K562 (cell line): ENCODE data around the gene NUDT22. TPM values are rescaled to one million over a fixed set of nuclear protein-coding genes. Genes with fewer than 3 reads are reported as not detected.

Source experiments
- CC2D1A ChIP-seq: fragments of 450-650 bp; IDR thresholded peaks from 2 replicates; pipeline ENCODE4 v1.6.1; 2017; ENCODE audit warnings: mild to moderate bottlenecking
- CCAR2 ChIP-seq: fragments of 200-400 bp; formaldehyde crosslinking; IDR thresholded peaks from 2 replicates; pipeline ENCODE4 v1.6.1; 2017; ENCODE audit warnings: mild to moderate bottlenecking, low read depth, low read length
- CSDE1 ChIP-seq, 2 experiments: fragments of 450-650 bp; IDR thresholded peaks; 2 replicates each; pipeline ENCODE4 v1.6.1; 2016; ENCODE audit warnings: mild to moderate bottlenecking in 1 of 2
- EHMT2 ChIP-seq: fragments of 450-650 bp; IDR thresholded peaks from 2 replicates; pipeline ENCODE4 v1.6.1; 2018; ENCODE audit warnings: antibody characterized with exemption
- ESRRA ChIP-seq: fragments of 450-650 bp; IDR thresholded peaks from 2 replicates; pipeline ENCODE4 v1.6.1; 2014; ENCODE audit warnings: low read depth, mild to moderate bottlenecking, moderate library complexity, borderline replicate concordance
- FOXJ2 ChIP-seq: fragments of 200-800 bp; sonication (Bioruptor generic); IDR thresholded peaks from 2 replicates; pipeline ENCODE4 v1.6.1; 2016; ENCODE audit warnings: missing genetic modification characterization, missing compliant biosample characterization
- FOXP1 ChIP-seq: sonication (generic); formaldehyde crosslinking; IDR thresholded peaks from 2 replicates; pipeline ENCODE4 v1.8.0; 2022; ENCODE audit warnings: mild to moderate bottlenecking, missing genetic modification reagents
- NR2C2 ChIP-seq, 2 experiments: fragments of 200-800 bp in 1 of 2; sonication (Bioruptor generic) in 1 of 2; sonication (generic) in 1 of 2; formaldehyde crosslinking in 1 of 2; IDR thresholded peaks; 2 replicates each; pipeline versions ENCODE4 v1.6.1 to v1.8.0; 2016 to 2022; ENCODE audit warnings: mild to moderate bottlenecking in 1 of 2, missing compliant biosample characterization in 1 of 2, missing genetic modification characterization in 1 of 2, missing genetic modification reagents in 1 of 2
- RBM15 ChIP-seq: fragments of 200-400 bp; formaldehyde crosslinking; IDR thresholded peaks from 2 replicates; pipeline ENCODE4 v1.6.1; 2018; ENCODE audit warnings: mild to moderate bottlenecking, low read length, moderate library complexity; ENCODE audit not compliant: insufficient read depth
- RFX1 ChIP-seq: fragments of 450-650 bp; IDR thresholded peaks from 2 replicates; pipeline ENCODE4 v1.6.1; 2016; ENCODE audit warnings: mild to moderate bottlenecking, moderate library complexity
- TARDBP ChIP-seq: fragments of 450-650 bp; IDR thresholded peaks from 2 replicates; pipeline ENCODE4 v1.6.1; 2016
- XRCC5 ChIP-seq: fragments of 200-400 bp; formaldehyde crosslinking; IDR thresholded peaks from 2 replicates; pipeline ENCODE4 v1.6.1; 2017; ENCODE audit warnings: low read depth, mild to moderate bottlenecking, low read length
- ZFP1 ChIP-seq: fragments of 450-650 bp; formaldehyde crosslinking; IDR thresholded peaks from 2 replicates; pipeline ENCODE4 v1.4.0; 2020; ENCODE audit warnings: mild to moderate bottlenecking, mixed read lengths
- ZNF668 ChIP-seq: fragments of 250-450 bp; sonication (Bioruptor Pico); IDR thresholded peaks from 2 replicates; pipeline ENCODE4 v1.8.0; 2022; ENCODE audit warnings: mild to moderate bottlenecking, inconsistent platforms
- ZZZ3 ChIP-seq: fragments of 450-650 bp; IDR thresholded peaks from 2 replicates; pipeline ENCODE4 v1.6.1; 2016; ENCODE audit warnings: antibody characterized with exemption, mild to moderate bottlenecking, moderate library complexity
- polyA plus RNA-seq, 8 experiments: library from polyadenylated mRNA; depleted of rRNA in 4 of 8; stranded (reverse) in 5 of 8; unstranded in 3 of 8; fragments of >200 nt; fragmentation: Nextera tagmentation in 2 of 8; fragmentation: Illumina TruSeq in 1 of 8; extraction: Ambion mirVana in 2 of 8; extraction: Trizol in 1 of 8; gene quantifications; 2 replicates each; pipeline versions ENCODE4 v1.2.1 to v1.2.3, GENCODE V29; 2011 to 2014; ENCODE audit warnings: inconsistent platforms in 1 of 8, missing spikeins in 1 of 8
- total RNA-seq, 7 experiments: library from RNA; depleted of rRNA in 6 of 7; stranded (reverse); fragments of >200 nt in 6 of 7; fragmentation: Illumina TruSeq in 2 of 7; extraction: Trizol in 2 of 7; gene quantifications; 2 replicates each; pipeline versions ENCODE4 v1.2.1 to v1.2.3, GENCODE V29; 2011 to 2021; ENCODE audit warnings: low replicate concordance in 1 of 7
- TF ChIP-seq, protein P1 (sequence below): sonication (generic); formaldehyde crosslinking; IDR thresholded peaks from 2 replicates; pipeline ENCODE4 v1.8.0; 2022; ENCODE audit warnings: mild to moderate bottlenecking, missing genetic modification reagents, borderline replicate concordance
- TF ChIP-seq, protein P2 (sequence below): fragments of 250-450 bp; sonication (Bioruptor Pico); IDR thresholded peaks from 2 replicates; pipeline ENCODE4 v1.4.0; 2020
- TF ChIP-seq, protein P3 (sequence below): sonication (generic); formaldehyde crosslinking; IDR thresholded peaks from 2 replicates; pipeline ENCODE4 v1.8.0; 2022; ENCODE audit warnings: mild to moderate bottlenecking, low read depth, missing genetic modification reagents
- TF ChIP-seq, protein P4 (sequence below): fragments of 250-450 bp; sonication (Bioruptor Pico); IDR thresholded peaks from 2 replicates; pipeline ENCODE4 v1.6.1; 2021; ENCODE audit warnings: mild to moderate bottlenecking
- TF ChIP-seq, protein P5 (sequence below): fragments of 250-450 bp; sonication (Bioruptor Pico); IDR thresholded peaks from 2 replicates; pipeline ENCODE4 v1.9.0; 2021; ENCODE audit warnings: mild to moderate bottlenecking

The NUDT22 gene
- total and polyA plus RNA-seq, 9 of the 15 experiments (the other 6 are each of a cell fraction or from before 2014, with no cell fraction given): 6.3 to 92.6 (median 37.4) TPM

DNA sequence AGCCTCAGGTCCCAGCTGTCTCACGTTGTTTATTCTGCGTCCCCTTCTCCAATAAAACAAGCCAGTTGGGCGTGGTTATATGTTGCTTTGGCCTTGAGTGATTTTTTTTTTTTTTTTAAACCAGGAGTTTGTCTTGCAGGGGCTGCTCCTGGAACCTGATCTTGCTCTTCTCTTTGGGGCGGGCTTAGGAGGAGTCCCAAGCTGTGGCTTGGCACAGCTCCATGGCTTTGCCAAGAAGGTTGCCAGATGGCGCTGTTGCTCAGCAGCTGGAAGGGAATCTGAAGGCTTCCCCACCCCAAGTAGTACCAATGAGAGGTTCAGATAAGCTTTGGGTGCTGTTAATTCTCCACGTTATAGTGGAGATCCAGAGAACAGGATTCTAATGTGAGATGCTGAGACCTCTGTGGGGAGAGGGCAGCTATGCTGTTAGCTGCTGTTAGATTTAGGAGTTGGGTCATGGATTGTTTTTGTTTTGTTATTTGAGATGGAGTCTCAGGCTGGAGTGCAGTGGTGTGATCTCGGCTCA is 21.5 kb upstream of the NUDT22 start (continued):
- TF ChIP-seq, protein P1, sequence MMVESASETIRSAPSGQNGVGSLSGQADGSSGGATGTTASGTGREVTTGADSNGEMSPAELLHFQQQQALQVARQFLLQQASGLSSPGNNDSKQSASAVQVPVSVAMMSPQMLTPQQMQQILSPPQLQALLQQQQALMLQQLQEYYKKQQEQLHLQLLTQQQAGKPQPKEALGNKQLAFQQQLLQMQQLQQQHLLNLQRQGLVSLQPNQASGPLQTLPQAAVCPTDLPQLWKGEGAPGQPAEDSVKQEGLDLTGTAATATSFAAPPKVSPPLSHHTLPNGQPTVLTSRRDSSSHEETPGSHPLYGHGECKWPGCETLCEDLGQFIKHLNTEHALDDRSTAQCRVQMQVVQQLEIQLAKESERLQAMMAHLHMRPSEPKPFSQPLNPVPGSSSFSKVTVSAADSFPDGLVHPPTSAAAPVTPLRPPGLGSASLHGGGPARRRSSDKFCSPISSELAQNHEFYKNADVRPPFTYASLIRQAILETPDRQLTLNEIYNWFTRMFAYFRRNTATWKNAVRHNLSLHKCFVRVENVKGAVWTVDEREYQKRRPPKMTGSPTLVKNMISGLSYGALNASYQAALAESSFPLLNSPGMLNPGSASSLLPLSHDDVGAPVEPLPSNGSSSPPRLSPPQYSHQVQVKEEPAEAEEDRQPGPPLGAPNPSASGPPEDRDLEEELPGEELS (CRISPR knock-in tag): no peak
- TF ChIP-seq CSDE1 (IDR thresholded peaks at IDR 0.05) (no peak), EHMT2 (no peak), RFX1 (no peak), TARDBP (no peak), FOXJ2 (tag) (no peak), CCAR2 (no peak), XRCC5 (peak; percentile 92), FOXP1 (CRISPR knock-in tag) (no peak), ZZZ3 (no peak), NR2C2 (CRISPR knock-in tag; IDR thresholded peaks at IDR 0.05) (no peak), NR2C2 (tag; IDR thresholded peaks at IDR 0.05) (no peak), ZFP1 (CRISPR knock-in tag) (no peak), CC2D1A (peak; percentile 48; the same call in 1 of the 2 replicates), ZNF668 (CRISPR knock-in tag) (no peak), RBM15 (no peak), ESRRA (peak; percentile 65; the same call in 1 of the 2 replicates)
- TF ChIP-seq, protein P2, sequence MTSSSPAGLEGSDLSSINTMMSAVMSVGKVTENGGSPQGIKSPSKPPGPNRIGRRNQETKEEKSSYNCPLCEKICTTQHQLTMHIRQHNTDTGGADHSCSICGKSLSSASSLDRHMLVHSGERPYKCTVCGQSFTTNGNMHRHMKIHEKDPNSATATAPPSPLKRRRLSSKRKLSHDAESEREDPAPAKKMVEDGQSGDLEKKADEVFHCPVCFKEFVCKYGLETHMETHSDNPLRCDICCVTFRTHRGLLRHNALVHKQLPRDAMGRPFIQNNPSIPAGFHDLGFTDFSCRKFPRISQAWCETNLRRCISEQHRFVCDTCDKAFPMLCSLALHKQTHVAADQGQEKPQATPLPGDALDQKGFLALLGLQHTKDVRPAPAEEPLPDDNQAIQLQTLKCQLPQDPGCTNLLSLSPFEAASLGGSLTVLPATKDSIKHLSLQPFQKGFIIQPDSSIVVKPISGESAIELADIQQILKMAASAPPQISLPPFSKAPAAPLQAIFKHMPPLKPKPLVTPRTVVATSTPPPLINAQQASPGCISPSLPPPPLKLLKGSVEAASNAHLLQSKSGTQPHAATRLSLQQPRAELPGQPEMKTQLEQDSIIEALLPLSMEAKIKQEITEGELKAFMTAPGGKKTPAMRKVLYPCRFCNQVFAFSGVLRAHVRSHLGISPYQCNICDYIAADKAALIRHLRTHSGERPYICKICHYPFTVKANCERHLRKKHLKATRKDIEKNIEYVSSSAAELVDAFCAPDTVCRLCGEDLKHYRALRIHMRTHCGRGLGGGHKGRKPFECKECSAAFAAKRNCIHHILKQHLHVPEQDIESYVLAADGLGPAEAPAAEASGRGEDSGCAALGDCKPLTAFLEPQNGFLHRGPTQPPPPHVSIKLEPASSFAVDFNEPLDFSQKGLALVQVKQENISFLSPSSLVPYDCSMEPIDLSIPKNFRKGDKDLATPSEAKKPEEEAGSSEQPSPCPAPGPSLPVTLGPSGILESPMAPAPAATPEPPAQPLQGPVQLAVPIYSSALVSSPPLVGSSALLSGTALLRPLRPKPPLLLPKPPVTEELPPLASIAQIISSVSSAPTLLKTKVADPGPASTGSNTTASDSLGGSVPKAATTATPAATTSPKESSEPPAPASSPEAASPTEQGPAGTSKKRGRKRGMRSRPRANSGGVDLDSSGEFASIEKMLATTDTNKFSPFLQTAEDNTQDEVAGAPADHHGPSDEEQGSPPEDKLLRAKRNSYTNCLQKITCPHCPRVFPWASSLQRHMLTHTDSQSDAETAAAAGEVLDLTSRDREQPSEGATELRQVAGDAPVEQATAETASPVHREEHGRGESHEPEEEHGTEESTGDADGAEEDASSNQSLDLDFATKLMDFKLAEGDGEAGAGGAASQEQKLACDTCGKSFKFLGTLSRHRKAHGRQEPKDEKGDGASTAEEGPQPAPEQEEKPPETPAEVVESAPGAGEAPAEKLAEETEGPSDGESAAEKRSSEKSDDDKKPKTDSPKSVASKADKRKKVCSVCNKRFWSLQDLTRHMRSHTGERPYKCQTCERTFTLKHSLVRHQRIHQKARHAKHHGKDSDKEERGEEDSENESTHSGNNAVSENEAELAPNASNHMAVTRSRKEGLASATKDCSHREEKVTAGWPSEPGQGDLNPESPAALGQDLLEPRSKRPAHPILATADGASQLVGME: no peak
- TF ChIP-seq, protein P3, sequence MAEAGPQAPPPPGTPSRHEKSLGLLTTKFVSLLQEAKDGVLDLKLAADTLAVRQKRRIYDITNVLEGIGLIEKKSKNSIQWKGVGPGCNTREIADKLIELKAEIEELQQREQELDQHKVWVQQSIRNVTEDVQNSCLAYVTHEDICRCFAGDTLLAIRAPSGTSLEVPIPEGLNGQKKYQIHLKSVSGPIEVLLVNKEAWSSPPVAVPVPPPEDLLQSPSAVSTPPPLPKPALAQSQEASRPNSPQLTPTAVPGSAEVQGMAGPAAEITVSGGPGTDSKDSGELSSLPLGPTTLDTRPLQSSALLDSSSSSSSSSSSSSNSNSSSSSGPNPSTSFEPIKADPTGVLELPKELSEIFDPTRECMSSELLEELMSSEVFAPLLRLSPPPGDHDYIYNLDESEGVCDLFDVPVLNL: no peak
- TF ChIP-seq, protein P4, sequence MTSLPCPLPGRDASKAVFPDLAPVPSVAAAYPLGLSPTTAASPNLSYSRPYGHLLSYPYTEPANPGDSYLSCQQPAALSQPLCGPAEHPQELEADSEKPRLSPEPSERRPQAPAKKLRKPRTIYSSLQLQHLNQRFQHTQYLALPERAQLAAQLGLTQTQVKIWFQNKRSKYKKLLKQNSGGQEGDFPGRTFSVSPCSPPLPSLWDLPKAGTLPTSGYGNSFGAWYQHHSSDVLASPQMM (CRISPR knock-in tag): no peak
- TF ChIP-seq, protein P5, sequence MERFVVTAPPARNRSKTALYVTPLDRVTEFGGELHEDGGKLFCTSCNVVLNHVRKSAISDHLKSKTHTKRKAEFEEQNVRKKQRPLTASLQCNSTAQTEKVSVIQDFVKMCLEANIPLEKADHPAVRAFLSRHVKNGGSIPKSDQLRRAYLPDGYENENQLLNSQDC (CRISPR knock-in tag): no peak
